ENCODE results near the gene ARID1A. TPM values are rescaled to one million over a fixed set of nuclear protein-coding genes. Genes with fewer than 3 reads are reported as not detected.

ARID1A gene
- total RNA-seq, 4 donors from 2014 or later: 44.1 to 97.3 (median 78.4) TPM

DNA sequence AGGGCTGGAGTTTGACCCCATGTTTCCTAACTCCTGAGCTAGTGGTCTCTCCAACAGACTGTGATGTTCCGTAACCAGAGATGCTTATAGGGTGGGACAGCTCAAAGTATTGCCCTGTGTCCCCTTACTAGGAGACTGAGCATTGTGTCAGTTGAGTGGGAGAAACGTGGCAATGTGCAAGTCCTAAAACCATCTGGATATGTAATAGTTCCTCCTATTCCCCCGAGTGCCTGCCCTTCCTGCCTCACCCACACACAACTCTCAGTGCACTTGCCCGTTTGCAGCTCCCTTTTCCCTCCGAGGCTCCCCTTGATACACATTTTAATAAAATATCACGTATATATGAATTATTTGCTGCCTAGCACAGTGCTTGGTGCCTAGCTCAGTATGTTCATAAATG lies 95.3 kb downstream of the ARID1A start:
- WGBS, 2 donors: 69 to 72% methylated on average over 6 of the region's 6 CpGs
- Histone ChIP-seq H3K4me3 (replicated peaks in 1 of 3) (no peak overlapping the region), H3K36me3 (peaks cover 0 to 6% of the 10 kb centered on the region in 2 donors), H3K27me3 (no peaks in the 10 kb centered on the region), H3K9me3 (no peaks in the 10 kb centered on the region), H3K27ac (no peak overlapping the region), H3K4me1 (peaks cover 7 to 12% of the 10 kb centered on the region in 2 donors)
- intact Hi-C loops (cut with DNase I): loop anchor here (2.0 to 5.0 kb wide), 2 partner anchors 114 to 188 kb away; no protein-coding TSS in a partner anchor
- TF ChIP-seq, protein P1, sequence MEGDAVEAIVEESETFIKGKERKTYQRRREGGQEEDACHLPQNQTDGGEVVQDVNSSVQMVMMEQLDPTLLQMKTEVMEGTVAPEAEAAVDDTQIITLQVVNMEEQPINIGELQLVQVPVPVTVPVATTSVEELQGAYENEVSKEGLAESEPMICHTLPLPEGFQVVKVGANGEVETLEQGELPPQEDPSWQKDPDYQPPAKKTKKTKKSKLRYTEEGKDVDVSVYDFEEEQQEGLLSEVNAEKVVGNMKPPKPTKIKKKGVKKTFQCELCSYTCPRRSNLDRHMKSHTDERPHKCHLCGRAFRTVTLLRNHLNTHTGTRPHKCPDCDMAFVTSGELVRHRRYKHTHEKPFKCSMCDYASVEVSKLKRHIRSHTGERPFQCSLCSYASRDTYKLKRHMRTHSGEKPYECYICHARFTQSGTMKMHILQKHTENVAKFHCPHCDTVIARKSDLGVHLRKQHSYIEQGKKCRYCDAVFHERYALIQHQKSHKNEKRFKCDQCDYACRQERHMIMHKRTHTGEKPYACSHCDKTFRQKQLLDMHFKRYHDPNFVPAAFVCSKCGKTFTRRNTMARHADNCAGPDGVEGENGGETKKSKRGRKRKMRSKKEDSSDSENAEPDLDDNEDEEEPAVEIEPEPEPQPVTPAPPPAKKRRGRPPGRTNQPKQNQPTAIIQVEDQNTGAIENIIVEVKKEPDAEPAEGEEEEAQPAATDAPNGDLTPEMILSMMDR (IDR thresholded peaks at IDR 0.05): no peak
- TF ChIP-seq POLR2A (IDR thresholded peaks at IDR 0.05): no peak
- no peak for DNase-seq

DNA sequence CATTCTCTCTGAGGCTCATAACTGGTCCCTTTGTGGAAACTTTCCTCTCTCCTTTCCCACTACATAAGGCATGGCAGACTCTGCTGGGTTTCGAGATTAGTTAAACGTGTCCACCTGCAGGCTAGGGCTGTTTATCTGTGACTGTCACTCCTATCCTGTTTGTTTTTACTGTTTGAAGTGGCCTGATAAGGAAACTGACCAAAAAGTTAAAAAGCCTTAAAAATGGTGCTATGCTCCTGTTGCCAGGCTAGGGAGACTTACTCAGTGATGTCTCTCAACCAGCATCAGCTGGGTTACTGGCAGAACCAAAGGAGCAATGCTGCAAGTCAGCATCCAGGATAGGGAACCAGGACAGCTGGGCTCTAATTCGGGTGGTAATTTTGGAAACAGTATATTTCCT lies 95.8 kb downstream of the ARID1A start:
- no peak overlapping the region for H3K27ac ChIP-seq
- whole genome bisulfite sequencing, 2 donors: 72 to 78% methylated on average over 3 of the region's 3 CpGs
- no peaks in the 10 kb centered on the region for H3K27me3 ChIP-seq
- intact Hi-C loops (cut with DNase I): loop anchor here (2.0 to 5.0 kb wide), 2 partner anchors 114 to 189 kb away; no protein-coding TSS in a partner anchor
- H3K36me3 ChIP-seq: peaks cover 0 to 6% of the 10 kb centered on the region in 2 donors
- peaks cover 2 to 7% of the 10 kb centered on the region in 2 donors for H3K4me1 ChIP-seq
- no peak overlapping the region for H3K4me3 ChIP-seq (replicated peaks in 1 of 3)
- no peaks in the 10 kb centered on the region for H3K9me3 ChIP-seq
- DNase-seq: no peak
- TF ChIP-seq, protein P1 (IDR thresholded peaks at IDR 0.05): no peak
- no peak for TF ChIP-seq POLR2A (IDR thresholded peaks at IDR 0.05)

GRCh38 chr1:26792924-26793323 lies 97.1 kb downstream of the ARID1A start:
- TF ChIP-seq, protein P1 (IDR thresholded peaks at IDR 0.05): no peak
- no peak for TF ChIP-seq POLR2A (IDR thresholded peaks at IDR 0.05)
- no peak overlapping the region for H3K27ac ChIP-seq
- intact Hi-C loops (cut with DNase I): loop anchor here (5.0 kb wide), 1 partner anchor 116 kb away; no protein-coding TSS in a partner anchor
- H3K4me3 ChIP-seq (replicated peaks in 1 of 3): no peak overlapping the region
- no peaks in the 10 kb centered on the region for H3K27me3 ChIP-seq
- no peaks in the 10 kb centered on the region for H3K9me3 ChIP-seq
- peaks cover 0 to 6% of the 10 kb centered on the region in 2 donors for H3K36me3 ChIP-seq
- 94 to 96% methylated on average over 2 of the region's 2 CpGs for WGBS, 2 donors
- no peak for DNase-seq
- peaks cover 0 to 8% of the 10 kb centered on the region in 2 donors for H3K4me1 ChIP-seq

- Histone ChIP-seq H3K9me3 (no peaks in the 10 kb centered on the region), H3K36me3 (peaks cover 0 to 6% of the 10 kb centered on the region in 2 donors), H3K4me1 (peaks cover 7 to 19% of the 10 kb centered on the region in 2 donors), H3K4me3 (replicated peaks in 1 of 3) (no peak overlapping the region), H3K27ac (no peak overlapping the region), H3K27me3 (no peaks in the 10 kb centered on the region)
- no peak for TF ChIP-seq POLR2A (IDR thresholded peaks at IDR 0.05)
- TF ChIP-seq, protein P1 (IDR thresholded peaks at IDR 0.05): no peak
- WGBS, 2 donors: 84 to 85% methylated on average over 5 of the region's 5 CpGs
- intact Hi-C loops (cut with DNase I): loop anchor here (5.0 kb wide), 1 partner anchor 117 kb away; no protein-coding TSS in a partner anchor
- no peak for DNase-seq
Observed at GRCh38 chr1:26794391-26794790, 98.6 kb downstream of the ARID1A start.

GRCh38 chr1:26797627-26798026 lies 101.8 kb downstream of the ARID1A start:
- Histone ChIP-seq H3K9me3 (no peaks in the 10 kb centered on the region), H3K36me3 (peaks cover 0 to 6% of the 10 kb centered on the region in 2 donors), H3K4me1 (peaks cover 21 to 50% of the 10 kb centered on the region in 2 donors), H3K27me3 (no peaks in the 10 kb centered on the region), H3K4me3 (replicated peaks in 1 of 3) (no peak overlapping the region), H3K27ac (peak overlapping the region in 1 of 3 donors; percentile 7)
- 85 to 87% methylated on average over 2 of the region's 2 CpGs for WGBS, 2 donors
- TF ChIP-seq POLR2A (IDR thresholded peaks at IDR 0.05): no peak
- TF ChIP-seq, protein P1 (IDR thresholded peaks at IDR 0.05): no peak
- no peak for DNase-seq
- intact Hi-C loops (cut with DNase I): no loop called here

All from thyroid gland (tissue), 4 donors.